Right lobe of liver (tissue), 6 donors: ENCODE results near the gene DLD. TPM values are rescaled to one million over a fixed set of nuclear protein-coding genes. Genes with fewer than 3 reads are reported as not detected.
A peak's percentile ranks its signal among the peaks of the same experiment; 100 is the strongest.

Experiments used
- ATAC-seq, 4 donors: fragments of 200-7000 bp; cut with Tn5 transposase; one replicate each; pipeline ENCODE4 v1.9.1; 2020; ENCODE audit warnings: mild to moderate bottlenecking in 4 of 4, moderate library complexity in 4 of 4
- DNase-seq, 3 donors: peaks; one replicate each; pipeline ENCODE4 v3.0.0-alpha.2; 2020
- H3K27ac ChIP-seq, 3 donors: fragments of 200-600 bp; one replicate each; pipeline ENCODE4 v1.8.0; 2022
- H3K27me3 ChIP-seq, 2 donors: fragments of 200-600 bp; one replicate each; pipeline ENCODE4 v1.8.0; 2022
- H3K36me3 ChIP-seq, 4 donors: fragments of 200-600 bp; sonication (generic) in 1 of 4; one replicate each; pipeline versions ENCODE4 v1.5.1 to v1.8.0; 2017 to 2022; ENCODE audit warnings: control low read depth in 1 of 4
- H3K4me1 ChIP-seq, 4 donors: fragments of 200-600 bp; sonication (generic) in 1 of 4; one replicate each; pipeline versions ENCODE4 v1.5.1 to v1.8.0; 2017 to 2022; ENCODE audit warnings: control low read depth in 1 of 4
- H3K4me3 ChIP-seq, 3 donors: fragments of 200-600 bp; one replicate each; pipeline ENCODE4 v1.8.0; 2022
- H3K9me3 ChIP-seq, 4 donors: fragments of 200-600 bp; sonication (generic) in 1 of 4; one replicate each; pipeline versions ENCODE4 v1.5.1 to v1.8.0; 2017 to 2022; ENCODE audit warnings: control low read depth in 1 of 4
- POLR2A ChIP-seq: fragments of 450-650 bp; IDR thresholded peaks from one replicate; pipeline ENCODE4 v1.6.1; 2017; ENCODE audit warnings: antibody characterized with exemption, mild to moderate bottlenecking
- WGBS: methylation state at CpG from one replicate; pipeline ENCODE4 v1.1.6; 2018; ENCODE audit warnings: low coverage, low lambda C conversion rate; ENCODE audit not compliant: insufficient coverage; ENCODE audit errors: missing lambda C conversion rate; 5-methylcytosine and 5-hydroxymethylcytosine counted together
- intact Hi-C, 2 donors: fragments of 100-400 bp; cut with DNase I; formaldehyde crosslinking; loops; one replicate each; pipeline versions ENCODE4 v1.11.2 to v1.14.1; 2022
- total RNA-seq, 6 experiments: library from RNA; depleted of rRNA in 2 of 6; stranded (reverse); fragments of >200 nt in 2 of 6; fragmentation: NEBNext Ultra II Directional in 3 of 6; extraction: Animal tissue kit (Norgen Biotek cat#: 25700) in 3 of 6; gene quantifications; one replicate each; pipeline versions ENCODE4 v1.1.0 to v1.2.4, GENCODE V29; 2016 to 2023
- TF ChIP-seq, protein P1 (sequence below), 4 donors: fragments of 200-600 bp in 3 of 4; fragments of 450-650 bp in 1 of 4; IDR thresholded peaks; one replicate each; pipeline versions ENCODE4 v1.5.1 to v1.8.0; 2016 to 2022; ENCODE audit warnings: antibody characterized with exemption in 4 of 4, mild to moderate bottlenecking in 2 of 4
- donor health status: DM: no; HTN: yes; CAD: no.
- donor health status: DM: no; HTN: no; CAD: no.
- donor health status: DM: no; HTN: no; CAD: no.
- donor health status: DM: no; HTN: yes; CAD: no.
- donor health status: DM: no; HTN: yes; CAD: no.

Gene DLD
- total RNA-seq, 6 experiments from 2014 or later = 51.5 to 69.4 (median 61.0) TPM

DNA sequence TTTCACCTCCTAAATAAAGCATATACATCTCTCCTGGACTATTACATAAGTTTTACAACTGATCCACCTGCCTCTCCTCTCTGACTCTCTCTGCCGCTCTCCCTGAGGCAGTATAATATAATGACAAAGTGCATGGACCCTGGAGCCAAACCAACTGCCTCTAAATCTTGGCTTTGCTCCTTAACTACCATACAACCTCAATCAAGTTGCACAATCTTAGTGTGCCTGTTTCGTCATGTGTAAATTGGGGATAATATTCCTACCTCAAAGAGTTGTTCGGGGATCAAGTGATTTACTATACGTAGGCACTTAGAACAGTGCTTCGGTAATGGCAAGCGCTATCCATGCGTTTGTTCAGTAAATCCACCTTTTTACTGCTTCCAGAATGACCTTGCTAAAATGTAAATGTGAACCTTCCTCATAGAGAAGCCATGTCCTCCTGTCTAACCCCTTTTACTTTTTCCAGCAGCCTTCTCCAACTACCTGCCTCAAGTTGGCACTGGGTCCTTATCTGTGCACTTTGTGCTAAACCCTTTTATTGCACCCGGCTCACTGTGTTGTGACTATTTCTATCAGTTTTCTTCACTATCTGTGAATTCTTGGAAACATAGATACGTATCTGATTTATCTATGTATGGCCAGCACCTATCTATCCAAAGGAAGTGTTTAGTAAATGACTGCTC, 30.6 kb upstream of the DLD start:
- no peaks in the 10 kb centered on the region for H3K27me3 ChIP-seq
- intact Hi-C loops = no loop called here
- TF ChIP-seq POLR2A = no peak
- TF ChIP-seq, protein P1, sequence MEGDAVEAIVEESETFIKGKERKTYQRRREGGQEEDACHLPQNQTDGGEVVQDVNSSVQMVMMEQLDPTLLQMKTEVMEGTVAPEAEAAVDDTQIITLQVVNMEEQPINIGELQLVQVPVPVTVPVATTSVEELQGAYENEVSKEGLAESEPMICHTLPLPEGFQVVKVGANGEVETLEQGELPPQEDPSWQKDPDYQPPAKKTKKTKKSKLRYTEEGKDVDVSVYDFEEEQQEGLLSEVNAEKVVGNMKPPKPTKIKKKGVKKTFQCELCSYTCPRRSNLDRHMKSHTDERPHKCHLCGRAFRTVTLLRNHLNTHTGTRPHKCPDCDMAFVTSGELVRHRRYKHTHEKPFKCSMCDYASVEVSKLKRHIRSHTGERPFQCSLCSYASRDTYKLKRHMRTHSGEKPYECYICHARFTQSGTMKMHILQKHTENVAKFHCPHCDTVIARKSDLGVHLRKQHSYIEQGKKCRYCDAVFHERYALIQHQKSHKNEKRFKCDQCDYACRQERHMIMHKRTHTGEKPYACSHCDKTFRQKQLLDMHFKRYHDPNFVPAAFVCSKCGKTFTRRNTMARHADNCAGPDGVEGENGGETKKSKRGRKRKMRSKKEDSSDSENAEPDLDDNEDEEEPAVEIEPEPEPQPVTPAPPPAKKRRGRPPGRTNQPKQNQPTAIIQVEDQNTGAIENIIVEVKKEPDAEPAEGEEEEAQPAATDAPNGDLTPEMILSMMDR (IDR thresholded peaks at IDR 0.05) = no peak
- H3K4me3 ChIP-seq = peak overlapping the region in 1 of 3 donors; percentile 23
- ATAC-seq = peak; percentile 81 to 90 (median 84)
- no peaks in the 10 kb centered on the region for H3K9me3 ChIP-seq
- peak overlapping the region in 1 of 3 donors; percentile 26 for H3K27ac ChIP-seq
- WGBS = 36% methylated on average over 9 of the region's 9 CpGs
- peaks cover 0 to 36% (median 9%) of the 10 kb centered on the region in 4 donors for H3K4me1 ChIP-seq
- DNase-seq = peak in 1 of 3 donors; percentile 80
- no peaks in the 10 kb centered on the region for H3K36me3 ChIP-seq

DNA sequence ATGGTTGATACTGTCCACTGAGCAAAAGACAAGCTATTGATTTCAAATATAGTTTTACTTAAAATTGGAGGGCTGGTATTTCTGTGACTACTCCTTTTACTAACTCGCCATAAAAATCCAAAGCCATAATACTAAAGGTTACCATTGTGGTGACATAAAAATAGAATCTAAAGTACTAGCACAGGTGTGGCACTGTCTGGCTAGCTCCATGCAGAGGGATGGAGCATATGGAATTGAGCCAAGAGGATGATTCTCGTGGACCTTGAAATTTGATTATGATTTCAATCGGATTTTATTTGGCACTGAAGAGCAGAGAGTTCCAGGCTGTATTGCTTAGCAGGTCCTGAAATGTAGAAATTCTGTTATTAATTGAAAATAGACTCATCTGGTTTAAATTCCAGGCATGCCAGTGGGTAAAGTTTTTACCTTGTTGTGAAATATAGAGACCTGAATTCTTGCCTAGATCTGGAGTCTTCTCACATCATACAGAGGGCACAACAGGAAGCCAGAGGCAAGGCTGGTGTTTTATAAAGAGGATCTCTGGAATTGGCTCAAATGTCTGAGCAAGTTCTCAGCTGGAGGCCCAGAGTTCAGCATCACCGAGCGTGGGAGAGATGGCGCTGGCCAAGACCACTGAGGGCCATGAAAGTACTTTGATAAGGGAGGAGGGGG, 29.9 kb upstream of the DLD start:
- peaks cover 0 to 36% (median 9%) of the 10 kb centered on the region in 4 donors for H3K4me1 ChIP-seq
- 25% methylated on average over 6 of the region's 6 CpGs for WGBS
- H3K36me3 ChIP-seq = no peaks in the 10 kb centered on the region
- TF ChIP-seq, protein P1 (IDR thresholded peaks at IDR 0.05) = no peak
- TF ChIP-seq POLR2A = no peak
- H3K4me3 ChIP-seq = no peak overlapping the region
- DNase-seq = no peak
- H3K9me3 ChIP-seq = no peaks in the 10 kb centered on the region
- H3K27ac ChIP-seq = peak overlapping the region in 1 of 3 donors; percentile 24
- peak; percentile 18 to 36 (median 30) for ATAC-seq
- intact Hi-C loops = no loop called here
- H3K27me3 ChIP-seq = no peaks in the 10 kb centered on the region

DNA sequence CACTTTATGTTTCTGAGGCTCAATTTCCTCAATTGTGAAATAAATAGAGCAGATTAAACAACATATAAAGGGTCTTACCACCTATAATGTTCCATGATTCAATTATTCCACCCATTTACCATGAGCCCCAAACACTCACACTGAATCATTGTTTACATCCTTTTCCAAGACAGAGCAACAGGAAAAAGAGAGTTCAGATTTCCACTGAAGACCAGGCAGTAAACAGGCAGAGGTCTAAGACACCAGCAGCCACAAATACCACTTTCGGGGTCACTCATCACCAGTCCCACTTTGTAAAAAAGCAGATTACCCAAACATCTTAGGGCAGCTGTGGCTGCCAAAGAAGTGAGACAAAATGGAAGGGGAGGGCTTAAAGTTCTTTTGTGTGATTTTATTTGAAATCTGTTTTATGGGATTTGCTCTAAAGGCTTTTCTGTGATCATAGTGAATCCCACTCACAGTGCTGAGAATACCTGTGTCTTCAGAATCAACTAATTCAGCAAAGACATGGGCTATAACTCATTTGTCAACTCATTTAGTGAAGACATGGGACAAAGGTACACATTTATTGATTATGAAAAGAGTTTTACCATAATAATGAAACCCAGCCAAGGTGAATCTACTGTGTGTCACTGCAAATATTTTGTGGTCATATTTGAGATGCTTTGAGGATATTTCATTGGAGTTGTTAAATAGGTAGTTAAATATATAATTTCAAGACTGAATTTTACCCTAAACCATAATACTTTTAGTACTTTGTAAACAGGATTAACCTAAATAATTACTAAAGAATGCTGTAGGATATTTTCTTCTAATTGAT, 24.8 kb upstream of the DLD start:
- Histone ChIP-seq H3K27me3 (no peaks in the 10 kb centered on the region), H3K4me3 (no peak overlapping the region), H3K4me1 (peaks cover 0 to 21% (median 7%) of the 10 kb centered on the region in 4 donors), H3K27ac (no peak overlapping the region), H3K9me3 (no peaks in the 10 kb centered on the region), H3K36me3 (no peaks in the 10 kb centered on the region)
- intact Hi-C loops = no loop called here
- no peak for TF ChIP-seq POLR2A
- TF ChIP-seq, protein P1 (IDR thresholded peaks at IDR 0.05) = no peak
- WGBS = 69% methylated on average over 1 of the region's 1 CpG
- DNase-seq (no peak), ATAC-seq (no peak)

DNA sequence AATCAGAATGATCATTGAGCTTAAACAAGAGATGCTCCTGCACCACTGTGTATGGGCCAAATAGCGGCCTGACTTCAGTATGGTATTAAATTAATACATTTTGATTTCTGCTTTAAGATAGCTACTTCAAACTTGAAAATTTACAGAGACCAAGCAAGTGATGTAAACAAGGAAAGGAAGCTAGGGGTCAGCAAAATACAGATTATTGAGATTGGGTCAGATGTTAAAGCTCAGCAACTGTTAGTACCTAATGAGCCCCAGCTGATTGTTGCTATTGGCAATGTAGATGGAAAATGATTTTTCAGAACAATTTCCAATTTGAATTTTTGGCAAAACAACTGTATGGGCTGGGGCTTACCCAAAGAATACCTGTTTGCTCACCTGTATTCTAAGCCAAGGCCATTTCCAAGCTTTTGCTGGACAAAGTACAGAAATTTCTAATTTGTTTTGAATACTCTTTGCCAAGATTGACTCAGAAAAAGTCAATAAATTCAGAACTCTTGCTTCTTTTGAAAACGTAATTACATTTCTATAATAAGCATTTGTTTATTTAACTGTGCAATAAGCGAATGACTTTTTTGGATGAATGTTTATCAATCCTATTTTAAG, 23.0 kb upstream of the DLD start:
- ATAC-seq = peak; percentile 54 to 86 (median 80)
- H3K4me1 ChIP-seq = peaks cover 0 to 15% (median 5%) of the 10 kb centered on the region in 4 donors
- intact Hi-C loops = no loop called here
- 31% methylated on average over 3 of the region's 3 CpGs for WGBS
- no peak overlapping the region for H3K4me3 ChIP-seq
- no peak for DNase-seq
- H3K36me3 ChIP-seq = no peaks in the 10 kb centered on the region
- TF ChIP-seq, protein P1 (IDR thresholded peaks at IDR 0.05) = no peak
- no peaks in the 10 kb centered on the region for H3K9me3 ChIP-seq
- H3K27ac ChIP-seq = no peak overlapping the region
- no peaks in the 10 kb centered on the region for H3K27me3 ChIP-seq
